HL-60 (cell line): Measurements from ENCODE around the gene TPCN1.

Experiments
- GABPA ChIP-seq: IDR thresholded peaks from 2 replicates; pipeline ENCODE4 v1.6.1; 2012; ENCODE audit warnings: low read depth
- POLR2AphosphoS5 ChIP-seq: IDR thresholded peaks from 2 replicates; pipeline ENCODE4 v1.6.1; 2012; ENCODE audit warnings: low read depth
- REST ChIP-seq: IDR thresholded peaks from 2 replicates; pipeline ENCODE4 v1.6.1; 2012; ENCODE audit warnings: low read depth; ENCODE audit not compliant: insufficient replicate concordance
- TF ChIP-seq, protein P1 (sequence below): IDR thresholded peaks from one replicate; pipeline ENCODE4 v1.5.1; 2011; ENCODE audit warnings: low read length, control low read depth, inconsistent platforms; ENCODE audit not compliant: insufficient read depth

GRCh38 chr12:113266106-113266895 lies 45.0 kb downstream of the TPCN1 start:
- TF ChIP-seq, protein P1, sequence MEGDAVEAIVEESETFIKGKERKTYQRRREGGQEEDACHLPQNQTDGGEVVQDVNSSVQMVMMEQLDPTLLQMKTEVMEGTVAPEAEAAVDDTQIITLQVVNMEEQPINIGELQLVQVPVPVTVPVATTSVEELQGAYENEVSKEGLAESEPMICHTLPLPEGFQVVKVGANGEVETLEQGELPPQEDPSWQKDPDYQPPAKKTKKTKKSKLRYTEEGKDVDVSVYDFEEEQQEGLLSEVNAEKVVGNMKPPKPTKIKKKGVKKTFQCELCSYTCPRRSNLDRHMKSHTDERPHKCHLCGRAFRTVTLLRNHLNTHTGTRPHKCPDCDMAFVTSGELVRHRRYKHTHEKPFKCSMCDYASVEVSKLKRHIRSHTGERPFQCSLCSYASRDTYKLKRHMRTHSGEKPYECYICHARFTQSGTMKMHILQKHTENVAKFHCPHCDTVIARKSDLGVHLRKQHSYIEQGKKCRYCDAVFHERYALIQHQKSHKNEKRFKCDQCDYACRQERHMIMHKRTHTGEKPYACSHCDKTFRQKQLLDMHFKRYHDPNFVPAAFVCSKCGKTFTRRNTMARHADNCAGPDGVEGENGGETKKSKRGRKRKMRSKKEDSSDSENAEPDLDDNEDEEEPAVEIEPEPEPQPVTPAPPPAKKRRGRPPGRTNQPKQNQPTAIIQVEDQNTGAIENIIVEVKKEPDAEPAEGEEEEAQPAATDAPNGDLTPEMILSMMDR: no peak
- TF ChIP-seq GABPA (no peak), POLR2AphosphoS5 (no peak), REST (no peak)
